ENCODE measurements around the gene RP9. TPM values are rescaled to one million over a fixed set of nuclear protein-coding genes. Genes with fewer than 3 reads are reported as not detected.
A peak's percentile ranks its signal among the peaks of the same experiment; 100 is the strongest.

Gene RP9
- total and polyA plus RNA-seq, 9 of the 15 experiments (the other 6 are each of a cell fraction or from before 2014, with no cell fraction given) = 10.7 to 44.8 (median 33.4) TPM

- TF ChIP-seq, protein P1, sequence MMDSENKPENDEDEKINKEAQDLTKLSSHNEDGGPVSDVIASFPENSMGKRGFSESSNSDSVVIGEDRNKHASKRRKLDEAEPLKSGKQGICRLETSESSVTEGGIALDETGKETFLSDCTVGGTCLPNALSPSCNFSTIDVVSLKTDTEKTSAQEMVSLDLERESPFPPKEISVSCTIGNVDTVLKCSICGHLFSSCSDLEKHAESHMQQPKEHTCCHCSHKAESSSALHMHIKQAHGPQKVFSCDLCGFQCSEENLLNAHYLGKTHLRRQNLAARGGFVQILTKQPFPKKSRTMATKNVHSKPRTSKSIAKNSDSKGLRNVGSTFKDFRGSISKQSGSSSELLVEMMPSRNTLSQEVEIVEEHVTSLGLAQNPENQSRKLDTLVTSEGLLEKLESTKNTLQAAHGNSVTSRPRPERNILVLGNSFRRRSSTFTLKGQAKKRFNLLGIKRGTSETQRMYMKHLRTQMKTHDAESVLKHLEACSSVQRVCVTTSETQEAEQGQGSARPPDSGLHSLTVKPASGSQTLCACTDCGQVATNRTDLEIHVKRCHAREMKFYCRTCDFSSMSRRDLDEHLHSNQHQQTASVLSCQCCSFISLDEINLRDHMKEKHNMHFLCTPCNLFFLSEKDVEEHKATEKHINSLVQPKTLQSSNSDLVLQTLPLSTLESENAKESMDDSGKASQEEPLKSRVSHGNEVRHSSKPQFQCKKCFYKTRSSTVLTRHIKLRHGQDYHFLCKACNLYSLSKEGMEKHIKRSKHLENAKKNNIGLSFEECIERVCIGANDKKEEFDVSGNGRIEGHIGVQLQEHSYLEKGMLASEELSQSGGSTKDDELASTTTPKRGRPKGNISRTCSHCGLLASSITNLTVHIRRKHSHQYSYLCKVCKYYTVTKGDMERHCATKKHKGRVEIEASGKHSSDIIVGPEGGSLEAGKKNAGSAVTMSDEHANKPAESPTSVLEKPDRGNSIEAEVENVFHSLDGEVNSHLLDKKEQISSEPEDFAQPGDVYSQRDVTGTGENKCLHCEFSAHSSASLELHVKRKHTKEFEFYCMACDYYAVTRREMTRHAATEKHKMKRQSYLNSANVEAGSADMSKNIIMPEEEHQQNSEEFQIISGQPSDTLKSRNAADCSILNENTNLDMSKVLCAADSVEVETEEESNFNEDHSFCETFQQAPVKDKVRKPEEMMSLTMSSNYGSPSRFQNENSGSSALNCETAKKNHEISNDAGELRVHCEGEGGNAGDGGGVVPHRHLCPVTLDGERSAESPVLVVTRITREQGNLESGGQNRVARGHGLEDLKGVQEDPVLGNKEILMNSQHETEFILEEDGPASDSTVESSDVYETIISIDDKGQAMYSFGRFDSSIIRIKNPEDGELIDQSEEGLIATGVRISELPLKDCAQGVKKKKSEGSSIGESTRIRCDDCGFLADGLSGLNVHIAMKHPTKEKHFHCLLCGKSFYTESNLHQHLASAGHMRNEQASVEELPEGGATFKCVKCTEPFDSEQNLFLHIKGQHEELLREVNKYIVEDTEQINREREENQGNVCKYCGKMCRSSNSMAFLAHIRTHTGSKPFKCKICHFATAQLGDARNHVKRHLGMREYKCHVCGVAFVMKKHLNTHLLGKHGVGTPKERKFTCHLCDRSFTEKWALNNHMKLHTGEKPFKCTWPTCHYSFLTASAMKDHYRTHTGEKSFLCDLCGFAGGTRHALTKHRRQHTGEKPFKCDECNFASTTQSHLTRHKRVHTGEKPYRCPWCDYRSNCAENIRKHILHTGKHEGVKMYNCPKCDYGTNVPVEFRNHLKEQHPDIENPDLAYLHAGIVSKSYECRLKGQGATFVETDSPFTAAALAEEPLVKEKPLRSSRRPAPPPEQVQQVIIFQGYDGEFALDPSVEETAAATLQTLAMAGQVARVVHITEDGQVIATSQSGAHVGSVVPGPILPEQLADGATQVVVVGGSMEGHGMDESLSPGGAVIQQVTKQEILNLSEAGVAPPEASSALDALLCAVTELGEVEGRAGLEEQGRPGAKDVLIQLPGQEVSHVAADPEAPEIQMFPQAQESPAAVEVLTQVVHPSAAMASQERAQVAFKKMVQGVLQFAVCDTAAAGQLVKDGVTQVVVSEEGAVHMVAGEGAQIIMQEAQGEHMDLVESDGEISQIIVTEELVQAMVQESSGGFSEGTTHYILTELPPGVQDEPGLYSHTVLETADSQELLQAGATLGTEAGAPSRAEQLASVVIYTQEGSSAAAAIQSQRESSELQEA (IDR thresholded peaks at IDR 0.05; ENCODE audit: low read depth) = no peak
- TF ChIP-seq POU5F1 (IDR thresholded peaks at IDR 0.05; ENCODE audit: borderline replicate concordance, low read depth, low read length, partially characterized antibody) = no peak
- peak; percentile 38 for TF ChIP-seq CHD1 (IDR thresholded peaks at IDR 0.05; ENCODE audit: low read length)
- no peak for TF ChIP-seq ZNF586 (CRISPR knock-in tag; conservative IDR thresholded peaks at IDR 0.05)
- 0 out of 2 replicates have a peak, but pooled peaks have one; percentile 11 for TF ChIP-seq MGA (IDR thresholded peaks at IDR 0.05)
- peak in 1 of 2 experiments; percentile 0; a peak in 1 of 4 replicates for TF ChIP-seq NRF1 (conservative IDR thresholded peaks at IDR 0.05 in 1 of 2, IDR thresholded peaks at IDR 0.05 in 1 of 2)
Measured at GRCh38 chr7:33109005-33109757, at the start of gene RP9 (continued).
